HG03159 (cell line): Measurements from ENCODE around the gene RBM28.

ENCODE experiments used
- ATAC-seq: cut with Tn5 transposase; IDR thresholded peaks from one replicate; pipeline ENCODE4 v1.9.1; 2021; ENCODE audit warnings: mild to moderate bottlenecking, moderate library complexity; ENCODE audit not compliant: unreplicated experiment

Gene RBM28

DNA sequence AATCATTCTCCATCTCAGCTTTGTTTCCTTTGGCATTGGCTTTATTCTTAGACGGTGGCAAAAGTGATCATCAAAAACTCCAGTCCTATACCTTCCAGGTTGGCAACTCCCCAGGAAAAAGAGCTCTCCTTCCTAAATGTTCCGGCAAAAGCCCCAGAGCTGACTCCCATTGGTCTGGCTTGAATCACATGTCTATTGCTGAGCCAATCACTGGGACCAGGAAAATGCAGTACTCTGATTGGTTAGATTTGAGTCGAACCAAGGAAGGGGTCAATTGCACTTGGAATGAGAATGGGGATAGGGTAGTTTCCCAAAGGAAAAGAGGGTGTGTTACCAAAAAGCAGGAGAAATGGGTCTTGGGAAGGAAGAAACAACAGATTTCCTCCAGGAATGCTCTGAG lies 80.3 kb downstream of the RBM28 start:
- ATAC-seq, result no peak

DNA sequence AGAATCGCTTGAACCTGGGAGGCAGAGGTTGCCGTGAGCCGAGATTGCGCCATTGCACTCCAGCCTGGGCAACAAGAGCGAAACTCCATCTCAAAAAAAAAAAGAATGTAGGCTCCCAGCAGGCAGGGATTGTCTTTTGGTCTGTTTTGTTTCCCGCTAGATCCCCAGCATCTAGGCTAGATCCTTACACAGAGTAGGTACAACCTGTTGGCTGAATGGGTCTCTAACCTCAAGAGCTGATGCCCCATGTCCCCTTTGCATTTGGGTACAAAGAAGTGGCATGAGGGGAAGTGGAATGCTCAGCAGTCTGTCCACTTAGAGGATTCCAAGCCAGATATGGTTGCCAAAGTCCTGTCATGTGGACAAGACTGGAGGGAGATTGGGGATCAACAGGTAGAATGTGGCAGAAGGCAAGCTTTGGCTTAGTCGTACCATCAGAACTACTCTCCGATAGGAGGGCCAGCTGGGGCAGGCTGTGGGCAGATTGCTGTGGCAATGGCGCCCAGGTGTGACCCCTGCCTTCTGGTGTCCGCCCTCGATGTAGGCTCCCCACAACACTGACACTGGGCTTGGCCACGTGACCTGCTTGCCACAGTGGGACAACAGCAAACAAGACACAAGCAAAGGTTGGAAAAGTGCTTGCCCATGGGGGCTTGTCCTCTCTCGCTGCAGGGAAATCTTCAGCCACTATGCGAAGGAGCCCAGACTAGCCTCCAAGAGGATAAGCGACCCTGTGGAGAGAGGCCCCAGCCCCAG lies 81.3 kb downstream of the RBM28 start:
- ATAC-seq, result no peak

DNA sequence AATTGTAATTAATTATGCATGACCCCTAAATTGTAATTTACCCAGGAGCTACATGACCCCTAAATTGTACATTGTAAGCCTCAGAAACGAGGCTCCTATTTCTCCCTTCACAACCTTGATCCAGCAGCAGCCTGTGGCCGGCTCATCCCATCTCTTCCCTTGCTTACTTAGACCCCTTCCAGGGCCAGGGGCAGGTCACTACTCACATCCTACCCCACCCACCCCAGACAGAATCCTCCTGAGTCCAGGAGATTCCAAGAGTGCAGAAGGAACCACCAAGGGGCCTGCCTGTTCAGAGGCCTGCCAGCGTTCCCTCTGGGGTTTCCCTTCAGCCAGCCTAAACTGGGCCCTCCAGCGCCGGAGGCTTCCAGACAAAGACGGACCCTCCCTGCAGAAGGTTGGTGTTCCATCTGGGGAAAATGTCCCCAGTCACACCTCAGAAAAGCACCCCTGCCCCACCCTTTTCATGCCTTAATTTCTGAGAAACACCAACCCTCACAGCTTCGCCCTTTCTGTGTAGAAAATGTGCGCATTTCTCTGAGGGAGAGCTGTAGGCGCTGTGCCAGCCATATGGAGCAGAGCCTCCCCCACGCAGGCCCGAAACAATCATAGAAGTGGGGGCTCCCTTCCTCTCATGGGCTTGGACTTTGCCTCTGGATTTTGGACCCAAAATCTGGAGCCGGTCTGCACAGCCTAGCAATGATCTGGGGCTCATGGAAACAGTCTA lies 83.5 kb downstream of the RBM28 start:
- ATAC-seq, result no peak

DNA sequence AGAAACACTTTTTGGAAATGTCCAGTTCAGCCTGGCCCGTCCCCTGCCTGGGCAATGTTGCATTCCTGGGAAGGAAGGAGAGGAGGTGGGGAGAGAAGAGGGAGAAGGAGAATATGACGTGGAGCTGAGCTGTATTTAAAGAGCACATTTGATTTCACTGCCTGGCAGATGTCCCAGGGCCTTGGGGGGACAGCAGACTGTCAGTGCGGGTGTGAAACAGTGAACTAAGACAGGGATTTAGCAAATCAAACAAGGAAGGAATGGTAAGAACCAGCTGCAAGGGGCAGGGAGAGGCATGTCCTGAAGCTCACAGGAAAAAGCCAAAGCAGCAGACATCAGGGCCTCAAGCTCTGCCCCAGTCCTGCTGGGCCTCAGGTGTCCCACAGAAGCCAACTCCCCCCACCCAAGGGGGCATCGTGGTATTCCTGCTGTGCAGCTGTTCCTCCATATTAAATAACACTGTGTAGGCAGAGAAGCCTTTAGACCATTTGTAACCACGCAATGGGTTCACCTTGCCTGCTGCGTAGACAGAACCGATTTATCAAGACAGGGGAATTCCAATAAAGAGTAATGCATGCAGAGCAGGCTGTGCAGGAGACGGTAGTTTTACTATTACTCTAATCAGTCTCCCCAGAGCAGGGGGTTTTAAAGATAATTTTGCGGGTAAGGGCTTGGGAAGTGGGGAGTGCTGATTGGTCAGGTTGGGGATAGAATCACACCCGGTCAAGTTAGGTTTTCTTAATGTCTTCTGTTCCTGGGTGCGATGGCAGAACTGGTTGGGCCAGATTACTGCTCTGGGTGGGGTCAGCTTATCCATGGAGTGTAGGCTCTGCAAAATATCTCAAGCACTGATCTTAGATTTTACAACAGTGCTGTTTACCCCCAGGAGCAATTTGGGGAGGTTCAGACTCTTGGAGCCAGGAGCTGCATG lies 84.3 kb downstream of the RBM28 start:
- ATAC-seq, result no peak

DNA sequence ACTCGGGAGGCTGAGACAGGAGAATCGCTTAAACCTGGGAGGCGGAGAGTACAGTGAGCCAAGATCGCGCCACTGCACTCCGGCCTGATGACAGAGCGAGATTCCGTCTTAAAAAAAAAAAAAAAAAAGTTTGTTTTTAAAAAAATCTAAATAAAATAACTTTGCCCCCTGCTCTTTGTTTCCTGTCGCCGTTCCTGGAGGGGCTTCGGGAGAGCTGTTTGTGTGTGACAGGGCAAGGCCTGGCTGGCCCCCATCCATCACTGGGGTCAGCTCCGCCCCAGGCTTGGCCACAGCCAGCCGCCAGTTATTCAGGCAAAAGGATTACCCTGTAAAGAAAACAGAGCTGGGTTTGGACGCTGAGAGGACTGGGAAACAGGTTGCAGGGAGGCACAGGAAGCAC lies 86.2 kb downstream of the RBM28 start:
- no peak for ATAC-seq

DNA sequence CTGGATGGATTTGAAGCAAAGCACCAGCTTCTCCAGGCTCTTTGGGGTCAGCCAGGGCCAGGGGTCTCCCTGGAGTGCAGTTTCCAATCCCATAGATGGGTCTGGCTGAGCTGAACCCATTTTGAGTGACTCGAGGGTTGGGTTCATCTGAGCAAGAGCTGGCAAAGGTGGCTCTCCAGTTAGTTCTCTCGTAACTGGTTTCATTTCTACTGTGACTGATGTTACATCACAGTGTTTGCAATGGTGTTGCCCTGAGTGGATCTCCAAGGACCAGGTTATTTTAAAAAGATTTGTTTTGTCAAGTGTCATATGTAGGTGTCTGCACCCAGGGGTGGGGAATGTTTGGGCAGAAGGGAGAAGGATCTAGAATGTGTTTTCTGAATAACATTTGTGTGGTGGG lies 88.4 kb downstream of the RBM28 start:
- no peak for ATAC-seq

DNA sequence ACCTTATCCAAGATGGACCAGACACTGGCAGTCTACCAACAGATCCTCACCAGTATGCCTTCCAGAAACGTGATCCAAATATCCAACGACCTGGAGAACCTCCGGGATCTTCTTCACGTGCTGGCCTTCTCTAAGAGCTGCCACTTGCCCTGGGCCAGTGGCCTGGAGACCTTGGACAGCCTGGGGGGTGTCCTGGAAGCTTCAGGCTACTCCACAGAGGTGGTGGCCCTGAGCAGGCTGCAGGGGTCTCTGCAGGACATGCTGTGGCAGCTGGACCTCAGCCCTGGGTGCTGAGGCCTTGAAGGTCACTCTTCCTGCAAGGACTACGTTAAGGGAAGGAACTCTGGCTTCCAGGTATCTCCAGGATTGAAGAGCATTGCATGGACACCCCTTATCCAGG lies 89.2 kb downstream of the RBM28 start:
- ATAC-seq, result no peak

DNA sequence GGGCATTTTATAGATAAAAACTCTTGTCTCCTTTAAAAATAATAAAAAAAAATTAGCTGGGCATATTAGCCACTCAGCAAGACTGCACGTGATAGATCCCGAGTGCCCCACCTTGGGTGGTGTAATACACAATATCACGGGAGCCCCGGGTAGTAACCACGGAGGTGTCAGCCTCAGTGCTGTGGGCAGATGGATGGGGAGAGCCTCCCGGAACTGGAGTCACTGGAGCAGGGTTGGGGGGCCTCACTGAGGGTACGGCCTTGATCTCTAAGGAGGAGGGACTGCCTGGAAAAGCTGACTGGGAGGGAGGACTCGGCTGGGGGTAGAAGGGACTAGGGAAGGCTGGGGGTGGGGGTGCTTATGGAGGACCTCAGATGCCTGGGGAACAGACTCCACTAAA lies 90.0 kb downstream of the RBM28 start:
- no peak for ATAC-seq

DNA sequence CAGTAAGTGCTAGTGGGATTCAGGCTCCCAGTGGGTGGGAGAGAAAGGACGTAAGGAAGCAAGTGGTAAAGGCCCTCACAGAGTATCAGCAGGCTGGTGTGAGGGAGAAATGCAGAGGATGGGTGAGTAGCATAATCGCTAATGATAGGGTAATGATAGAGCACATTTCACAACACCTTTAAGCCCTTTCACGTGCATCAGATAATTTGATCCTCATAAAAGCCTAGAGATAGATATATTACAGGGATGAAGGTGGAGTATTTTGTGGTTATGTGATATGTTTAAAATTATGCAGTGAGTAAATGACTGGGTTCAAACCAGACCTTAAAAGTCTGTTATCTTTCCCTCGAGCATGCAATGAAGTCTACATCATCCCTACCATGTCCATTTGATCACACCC lies 92.4 kb downstream of the RBM28 start:
- no peak for ATAC-seq
